ENCODE measurements around the gene KANSL1. TPM values are rescaled to one million over a fixed set of nuclear protein-coding genes. Genes with fewer than 3 reads are reported as not detected.
A peak's percentile ranks its signal among the peaks of the same experiment; 100 is the strongest.

The KANSL1 gene
- total and polyA plus RNA-seq, 8 donors = 24.6 to 86.6 (median 48.2) TPM

DNA sequence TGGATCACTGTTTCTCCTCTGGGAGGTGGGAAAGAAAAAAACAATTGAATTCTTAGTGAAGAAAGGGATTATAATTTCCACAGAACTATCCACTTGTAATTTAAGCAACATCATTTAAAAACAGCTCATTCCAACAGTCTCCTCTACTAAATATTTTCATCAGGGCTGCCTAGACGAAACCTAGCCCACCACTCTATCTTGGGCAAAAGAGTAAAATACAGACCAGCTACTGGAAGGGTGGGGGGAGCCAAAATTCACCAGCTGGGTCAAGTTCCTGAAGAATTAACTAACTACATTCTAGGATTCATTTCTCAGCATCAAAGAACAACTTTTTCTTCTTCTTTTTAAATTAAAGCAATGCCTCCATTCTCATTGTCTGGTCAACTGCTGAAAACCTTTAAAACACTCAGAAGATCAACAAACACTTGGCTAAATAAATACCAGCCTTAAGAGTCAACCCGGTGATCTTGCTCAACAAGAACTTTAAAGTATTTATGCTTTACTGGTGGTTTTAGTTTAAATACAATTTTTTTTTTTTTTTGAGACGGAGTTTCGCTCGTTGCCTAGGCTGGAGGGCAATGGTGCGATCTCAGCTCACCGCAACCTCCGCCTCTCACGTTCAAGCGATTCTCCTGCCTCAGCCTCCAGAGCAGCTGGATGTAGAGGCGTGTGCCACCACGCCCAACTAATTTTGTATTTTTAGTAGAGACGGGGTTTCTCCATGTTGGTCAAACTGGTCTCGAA is 25.2 kb downstream of the KANSL1 start:
- TF ChIP-seq, protein P1, sequence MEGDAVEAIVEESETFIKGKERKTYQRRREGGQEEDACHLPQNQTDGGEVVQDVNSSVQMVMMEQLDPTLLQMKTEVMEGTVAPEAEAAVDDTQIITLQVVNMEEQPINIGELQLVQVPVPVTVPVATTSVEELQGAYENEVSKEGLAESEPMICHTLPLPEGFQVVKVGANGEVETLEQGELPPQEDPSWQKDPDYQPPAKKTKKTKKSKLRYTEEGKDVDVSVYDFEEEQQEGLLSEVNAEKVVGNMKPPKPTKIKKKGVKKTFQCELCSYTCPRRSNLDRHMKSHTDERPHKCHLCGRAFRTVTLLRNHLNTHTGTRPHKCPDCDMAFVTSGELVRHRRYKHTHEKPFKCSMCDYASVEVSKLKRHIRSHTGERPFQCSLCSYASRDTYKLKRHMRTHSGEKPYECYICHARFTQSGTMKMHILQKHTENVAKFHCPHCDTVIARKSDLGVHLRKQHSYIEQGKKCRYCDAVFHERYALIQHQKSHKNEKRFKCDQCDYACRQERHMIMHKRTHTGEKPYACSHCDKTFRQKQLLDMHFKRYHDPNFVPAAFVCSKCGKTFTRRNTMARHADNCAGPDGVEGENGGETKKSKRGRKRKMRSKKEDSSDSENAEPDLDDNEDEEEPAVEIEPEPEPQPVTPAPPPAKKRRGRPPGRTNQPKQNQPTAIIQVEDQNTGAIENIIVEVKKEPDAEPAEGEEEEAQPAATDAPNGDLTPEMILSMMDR (IDR thresholded peaks at IDR 0.05) = no peak
- no peak for ATAC-seq
- H3K4me1 ChIP-seq = peaks cover 38 to 57% (median 38%) of the 10 kb centered on the region in 3 donors
- H3K4me3 ChIP-seq = no peak overlapping the region
- FAIRE-seq = no peak
- H3K27ac ChIP-seq = no peak overlapping the region
- 85% methylated on average over 14 of the region's 14 CpGs for WGBS, 2 donors
- intact Hi-C loops (cut with DNase I) = loop anchor here in 2 of 3 donors (10.0 kb wide), 2 partner anchors 53 to 113 kb away; no protein-coding TSS in a partner anchor
- DNase-seq = no peak
- H3K9me3 ChIP-seq = no peaks in the 10 kb centered on the region
- H3K27me3 ChIP-seq = no peaks in the 10 kb centered on the region
- H3K36me3 ChIP-seq = peaks cover 0 to 25% (median 14%) of the 10 kb centered on the region in 3 donors

DNA sequence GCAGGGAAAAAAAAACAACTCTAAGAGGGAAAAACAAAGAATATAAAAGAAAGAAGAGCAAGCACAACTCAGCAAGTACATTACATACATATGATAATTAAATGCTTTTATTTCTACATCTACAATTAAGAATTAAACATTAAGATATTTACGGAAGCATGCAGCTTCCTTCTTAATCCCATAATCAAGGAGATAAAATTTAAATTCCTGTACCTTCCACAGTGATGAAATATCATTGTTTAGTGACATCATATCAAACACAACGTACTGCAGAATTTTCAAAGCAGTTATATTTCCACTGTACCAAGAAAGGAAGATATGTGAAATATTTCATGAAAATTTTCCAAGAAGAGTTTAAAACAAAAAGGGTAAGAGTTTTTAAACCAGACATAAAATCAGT is 26.0 kb downstream of the KANSL1 start:
- Histone ChIP-seq H3K9me3 (no peaks in the 10 kb centered on the region), H3K36me3 (peaks cover 0 to 25% (median 14%) of the 10 kb centered on the region in 3 donors), H3K27ac (no peak overlapping the region), H3K4me1 (peaks cover 37 to 56% (median 42%) of the 10 kb centered on the region in 3 donors), H3K4me3 (no peak overlapping the region), H3K27me3 (no peaks in the 10 kb centered on the region)
- FAIRE-seq (no peak), ATAC-seq (no peak), DNase-seq (no peak)
- WGBS, 2 donors = 27 to 39% methylated on average over 2 of the region's 2 CpGs
- TF ChIP-seq, protein P1 (IDR thresholded peaks at IDR 0.05) = no peak
- intact Hi-C loops (cut with DNase I) = loop anchor here in 2 of 3 donors (10.0 kb wide), 2 partner anchors 52 to 112 kb away; no protein-coding TSS in a partner anchor

DNA sequence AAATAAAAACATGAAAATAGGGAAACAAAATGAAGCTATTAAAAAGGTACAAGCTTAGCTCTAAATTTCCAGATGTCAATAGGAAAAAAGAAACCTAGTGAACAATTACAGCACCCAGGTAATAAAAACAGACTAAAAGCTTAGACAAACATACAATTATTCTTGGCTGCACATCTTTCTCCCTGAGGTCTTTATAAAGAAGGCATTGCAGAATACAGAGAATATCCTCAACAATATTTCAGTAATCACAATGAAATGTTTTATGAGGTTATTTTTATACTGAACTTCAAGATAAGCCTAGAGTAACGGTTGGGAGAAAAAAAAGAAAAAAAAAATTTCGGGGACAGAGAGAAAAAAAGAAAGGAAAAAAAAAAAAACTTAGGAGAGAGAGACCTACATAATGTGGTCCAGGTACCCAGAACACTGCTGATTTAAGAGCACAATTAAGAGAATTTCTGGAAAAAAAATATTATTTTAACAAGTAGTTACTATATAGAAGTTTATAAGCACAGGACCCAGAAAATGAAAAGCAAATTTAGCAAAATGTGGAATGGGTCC is 26.5 kb downstream of the KANSL1 start:
- peaks cover 0 to 20% (median 14%) of the 10 kb centered on the region in 3 donors for H3K36me3 ChIP-seq
- no peaks in the 10 kb centered on the region for H3K9me3 ChIP-seq
- intact Hi-C loops (cut with DNase I) = loop anchor here in 2 of 3 donors (10.0 kb wide), 2 partner anchors 52 to 112 kb away; no protein-coding TSS in a partner anchor
- DNase-seq = no peak
- no peak overlapping the region for H3K27ac ChIP-seq
- TF ChIP-seq, protein P1 (IDR thresholded peaks at IDR 0.05) = no peak
- no peaks in the 10 kb centered on the region for H3K27me3 ChIP-seq
- no peak overlapping the region for H3K4me3 ChIP-seq
- ATAC-seq = no peak
- peaks cover 37 to 56% (median 44%) of the 10 kb centered on the region in 3 donors for H3K4me1 ChIP-seq
- no peak for FAIRE-seq
- WGBS, 2 donors = 18 to 19% methylated on average over 2 of the region's 2 CpGs

DNA sequence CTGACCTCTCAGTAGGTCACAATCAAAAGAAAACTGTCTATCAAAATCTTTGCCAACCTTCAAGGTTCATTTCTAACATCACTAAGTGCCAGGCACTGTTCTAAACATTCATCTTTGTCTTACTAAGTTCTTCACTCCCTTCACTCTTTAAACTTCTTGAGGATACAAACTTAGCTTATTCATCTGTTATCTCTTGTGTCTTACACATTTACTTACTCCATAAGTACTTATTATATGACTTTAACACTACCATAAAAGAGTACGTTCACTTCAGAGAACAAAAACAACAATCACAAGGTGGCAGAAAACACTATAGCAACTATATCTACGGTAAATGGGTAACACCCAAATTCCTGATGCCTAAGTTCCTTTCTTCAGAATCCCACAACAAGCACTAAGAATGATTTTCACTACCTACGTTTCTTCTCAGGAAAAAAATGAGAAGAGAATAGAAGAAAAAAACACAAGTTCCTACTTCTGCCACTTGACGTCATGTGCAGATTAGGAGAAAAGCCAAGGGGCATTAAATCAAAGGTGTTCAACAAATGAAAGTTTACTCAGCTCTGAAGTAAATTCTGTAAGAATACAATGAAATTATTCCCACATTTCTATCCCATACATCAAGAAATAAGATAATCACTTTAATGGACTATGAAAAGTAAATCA is 29.2 kb downstream of the KANSL1 start:
- TF ChIP-seq, protein P1 (IDR thresholded peaks at IDR 0.05) = no peak
- Histone ChIP-seq H3K36me3 (no peaks in the 10 kb centered on the region), H3K9me3 (no peaks in the 10 kb centered on the region), H3K27me3 (no peaks in the 10 kb centered on the region), H3K27ac (peak overlapping the region in 1 of 4 donors; percentile 8), H3K4me1 (peaks cover 43 to 67% (median 52%) of the 10 kb centered on the region in 3 donors), H3K4me3 (no peak overlapping the region)
- intact Hi-C loops (cut with DNase I) = loop anchor here in 2 of 3 donors (10.0 kb wide), 2 partner anchors 49 to 109 kb away; no protein-coding TSS in a partner anchor
- WGBS, 2 donors = 41 to 42% methylated on average over 4 of the region's 4 CpGs
- ATAC-seq (peak in 1 of 4 donors; percentile 18), FAIRE-seq (no peak), DNase-seq (no peak)

All from pancreas (tissue), 10 donors.